GM10266 (cell line): Measurements from ENCODE around the gene EBF3.

Experiments
- DNase-seq: peaks from one replicate; pipeline ENCODE4 v3.0.0; 2012; ENCODE audit errors: extremely low spot score
- CTCF ChIP-seq: IDR thresholded peaks from 2 replicates; pipeline ENCODE4 v1.5.1; 2012; ENCODE audit warnings: mild to moderate bottlenecking, low read depth; ENCODE audit not compliant: control insufficient read depth, insufficient read depth; ENCODE audit errors: missing control alignments

Gene EBF3

GRCh38 chr10:129956876-129957673, 7.0 kb downstream of the EBF3 start:
- no peak for TF ChIP-seq CTCF
- no peak for DNase-seq

- DNase-seq, result no peak
- TF ChIP-seq CTCF, result no peak
Observed at GRCh38 chr10:129956286-129956670, 7.8 kb downstream of the EBF3 start.

- no peak for DNase-seq
- no peak for TF ChIP-seq CTCF
Observed at GRCh38 chr10:129955601-129956285, 8.3 kb downstream of the EBF3 start.

- DNase-seq, result no peak
- TF ChIP-seq CTCF, result no peak
Observed at GRCh38 chr10:129954492-129955315, 9.4 kb downstream of the EBF3 start.

GRCh38 chr10:129953119-129954051, 10.7 kb downstream of the EBF3 start:
- no peak for TF ChIP-seq CTCF
- DNase-seq, result no peak

GRCh38 chr10:129952378-129953118, 11.5 kb downstream of the EBF3 start:
- no peak for TF ChIP-seq CTCF
- no peak for DNase-seq
